B cell (primary cell): ENCODE data around the gene MAP7.

Source experiments
- EZH2 ChIP-seq: IDR thresholded peaks from 2 replicates; pipeline ENCODE4 v1.6.1; 2012; ENCODE audit warnings: borderline replicate concordance, low read depth, mild to moderate bottlenecking, moderate library complexity, low read length; ENCODE audit not compliant: insufficient read depth, poor library complexity, severe bottlenecking
- TF ChIP-seq, protein P1 (sequence below): fragments of 200-600 bp; IDR thresholded peaks from one replicate; pipeline ENCODE4 v1.8.0; 2022; ENCODE audit warnings: antibody characterized with exemption, mild to moderate bottlenecking

DNA sequence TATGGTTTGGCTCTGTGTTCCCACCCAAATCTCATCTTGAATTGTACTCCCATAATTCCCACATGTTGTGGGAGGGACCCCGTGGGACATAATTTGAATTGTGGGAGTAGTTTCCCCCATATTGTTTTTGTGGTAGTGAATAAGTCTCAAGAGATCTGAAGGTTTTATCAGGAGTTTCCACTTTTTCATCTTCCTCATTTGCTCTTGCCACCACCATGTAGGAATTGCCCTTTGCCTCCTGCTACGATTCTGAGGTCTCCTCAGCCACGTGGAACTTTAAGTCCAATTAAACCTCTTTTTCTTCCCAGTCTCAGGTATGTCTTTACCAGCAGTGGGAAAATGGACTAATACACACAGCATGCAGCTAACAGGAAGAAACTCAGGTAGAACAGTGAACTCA is 151.8 kb downstream of the MAP7 start:
- TF ChIP-seq, protein P1, sequence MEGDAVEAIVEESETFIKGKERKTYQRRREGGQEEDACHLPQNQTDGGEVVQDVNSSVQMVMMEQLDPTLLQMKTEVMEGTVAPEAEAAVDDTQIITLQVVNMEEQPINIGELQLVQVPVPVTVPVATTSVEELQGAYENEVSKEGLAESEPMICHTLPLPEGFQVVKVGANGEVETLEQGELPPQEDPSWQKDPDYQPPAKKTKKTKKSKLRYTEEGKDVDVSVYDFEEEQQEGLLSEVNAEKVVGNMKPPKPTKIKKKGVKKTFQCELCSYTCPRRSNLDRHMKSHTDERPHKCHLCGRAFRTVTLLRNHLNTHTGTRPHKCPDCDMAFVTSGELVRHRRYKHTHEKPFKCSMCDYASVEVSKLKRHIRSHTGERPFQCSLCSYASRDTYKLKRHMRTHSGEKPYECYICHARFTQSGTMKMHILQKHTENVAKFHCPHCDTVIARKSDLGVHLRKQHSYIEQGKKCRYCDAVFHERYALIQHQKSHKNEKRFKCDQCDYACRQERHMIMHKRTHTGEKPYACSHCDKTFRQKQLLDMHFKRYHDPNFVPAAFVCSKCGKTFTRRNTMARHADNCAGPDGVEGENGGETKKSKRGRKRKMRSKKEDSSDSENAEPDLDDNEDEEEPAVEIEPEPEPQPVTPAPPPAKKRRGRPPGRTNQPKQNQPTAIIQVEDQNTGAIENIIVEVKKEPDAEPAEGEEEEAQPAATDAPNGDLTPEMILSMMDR, result no peak
- TF ChIP-seq EZH2, result no peak
